ENCODE data around the gene MINDY4. TPM values are rescaled to one million over a fixed set of nuclear protein-coding genes. Genes with fewer than 3 reads are reported as not detected.

Gene MINDY4
- total and polyA plus RNA-seq, 2 of the 13 experiments (the other 11 are each of a cell fraction or from before 2014, with no cell fraction given): not detected

- TF ChIP-seq NONO (IDR thresholded peaks at IDR 0.05): no peak
- TF ChIP-seq NONO (CRISPR knock-in tag; conservative IDR thresholded peaks at IDR 0.05): no peak
- no peak for TF ChIP-seq ZFAT (CRISPR knock-in tag; conservative IDR thresholded peaks at IDR 0.05)
- no peak for TF ChIP-seq LRRFIP1 (CRISPR knock-in tag; conservative IDR thresholded peaks at IDR 0.05)
- no peak for TF ChIP-seq ZNF121 (CRISPR knock-in tag; IDR thresholded peaks at IDR 0.05)
- no peak for TF ChIP-seq ZC3H13 (CRISPR knock-in tag; IDR thresholded peaks at IDR 0.05)
- TF ChIP-seq MATR3 (CRISPR knock-in tag; IDR thresholded peaks at IDR 0.05): no peak
- TF ChIP-seq ZMYM4 (CRISPR knock-in tag; IDR thresholded peaks at IDR 0.05): no peak
Observed at GRCh38 chr7:30932562-30932961, 161.3 kb downstream of the MINDY4 start (continued).

- DNase-seq (ENCODE audit: low spot score) (no peak), FAIRE-seq (no peak), ATAC-seq (no peak)
- in situ Hi-C loops (cut with HindIII; ENCODE audit: extremely low pct_ligation_motif_present, low pct_unique_long_range_greater_than_20kb) (no loop called here), intact Hi-C loops (cut with micrococcal nuclease; ENCODE audit: unreplicated experiment) (no loop called here)
- Histone ChIP-seq H3K4me1 (ENCODE audit: insufficient read depth, low read length) (no peaks in the 10 kb centered on the region), H3K9ac (ENCODE audit: insufficient read depth, low read depth, low read length) (no peak overlapping the region), H3K27ac (ENCODE audit: extremely low read length, insufficient read depth, low read length) (no peak overlapping the region), H3K4me3 (replicated peaks in 1 of 3; ENCODE audit: insufficient read depth in 1 of 3, low read depth in 2 of 3, low read length in 3 of 3) (no peak overlapping the region), H2AFZ (ENCODE audit: low read length) (no peak overlapping the region), H4K20me1 (ENCODE audit: insufficient read depth, low read length) (no peaks in the 10 kb centered on the region), H3K9me3 (ENCODE audit: low read length) (no peaks in the 10 kb centered on the region), H3K4me2 (ENCODE audit: low read depth, low read length) (no peak overlapping the region), H3K79me2 (ENCODE audit: insufficient read depth, low read length) (no peaks in the 10 kb centered on the region), H3K27me3 (ENCODE audit: control insufficient read depth in 1 of 2, insufficient read depth in 2 of 2, low read length in 2 of 2) (peaks cover 4 to 12% of the 10 kb centered on the region in 2 experiments; a peak in 4 of 5 replicates), H3K36me3 (replicated peaks in 1 of 2; ENCODE audit: control insufficient read depth in 1 of 2, insufficient read depth in 2 of 2, low read length in 2 of 2) (no peaks in the 10 kb centered on the region)
- WGBS (ENCODE audit: low lambda C conversion rate): 22% methylated on average over 5 of the region's 26 CpGs
- ChIA-PET CTCF (ENCODE audit: low intra/inter-chr PET ratio, low total read pairs) (no interaction called here), POLR2A (no interaction called here)
- TF ChIP-seq BCL6 (CRISPR knock-in tag; IDR thresholded peaks at IDR 0.05) (no peak), ZNF776 (CRISPR knock-in tag; IDR thresholded peaks at IDR 0.05) (no peak)
- BruUV-seq (replicated peaks): no TSS peak
Observed at GRCh38 chr7:30933124-30933974, 162.1 kb downstream of the MINDY4 start.

Measured in HepG2 (cell line).